Measurements from ENCODE around the gene SIAH1. TPM values are rescaled to one million over a fixed set of nuclear protein-coding genes. Genes with fewer than 3 reads are reported as not detected.

Gene SIAH1
- total RNA-seq, 1 experiment from 2014 or later, result 33.2 TPM

DNA sequence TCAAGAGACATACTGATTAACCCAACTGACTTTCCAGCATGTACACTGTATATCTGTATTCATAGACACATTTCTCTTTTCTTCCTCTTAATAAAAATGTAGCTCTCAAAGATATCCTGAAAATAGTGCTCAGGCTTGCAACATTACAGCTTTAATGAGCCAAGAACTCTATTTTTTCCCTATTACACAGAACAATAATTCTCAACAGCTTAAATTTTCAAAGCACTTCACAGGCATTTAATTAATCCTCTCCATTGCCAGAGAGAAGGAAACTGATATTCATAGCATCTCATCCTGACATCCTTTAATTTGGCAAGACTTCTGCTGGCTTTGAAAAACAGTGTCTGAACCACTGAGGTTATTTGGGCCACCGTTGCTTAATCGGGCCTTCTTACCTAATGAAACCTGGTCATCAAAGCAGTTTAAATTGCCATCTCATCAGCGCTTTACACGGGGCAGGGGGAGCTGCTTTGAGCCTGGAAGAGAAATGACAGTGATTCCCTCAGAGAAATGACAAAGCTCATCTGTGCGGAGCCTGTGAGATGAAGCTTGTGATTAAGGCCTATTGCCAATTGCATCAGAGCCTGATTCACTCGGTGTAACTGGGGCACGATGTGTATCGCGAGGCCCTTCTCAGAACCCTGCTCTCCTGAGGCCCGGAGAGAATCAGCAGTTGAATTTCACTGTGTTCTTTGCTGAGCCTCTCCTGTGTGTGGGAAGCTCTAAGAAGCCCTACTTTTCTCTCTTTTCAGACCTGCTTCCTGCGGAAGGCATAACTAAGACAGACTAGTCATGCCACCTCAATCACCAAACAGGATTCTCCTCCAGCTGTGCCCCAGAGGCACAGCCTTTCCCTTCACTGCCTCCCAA lies 8.5 kb upstream of the SIAH1 start:
- H2AFZ ChIP-seq (ENCODE audit: low read length), result no peak overlapping the region
- no peak for DNase-seq

More for the DNA sequence above, 8.5 kb upstream of the SIAH1 start:
- Mint-ChIP-seq H3K27ac (no peak overlapping the region), H3K4me3 (no peak overlapping the region), H3K4me1 (peaks cover 0 to 4% of the 10 kb centered on the region in 2 experiments; a peak in 2 of 4 replicates), H3K27me3 (ENCODE audit: low read depth) (no peaks in the 10 kb centered on the region), H3K36me3 (ENCODE audit: insufficient read depth in 1 of 3, low read depth in 3 of 3) (no peaks in the 10 kb centered on the region), H3K9me3 (no peaks in the 10 kb centered on the region)
- no peak overlapping the region for H2AK5ac ChIP-seq (ENCODE audit: insufficient read length, low read length)
- H3K79me1 ChIP-seq (ENCODE audit: insufficient read depth, low read depth, low read length, poor library complexity, severe bottlenecking), result no peaks in the 10 kb centered on the region
- no peak overlapping the region for H4K5ac ChIP-seq (ENCODE audit: insufficient read length, low read depth, low read length)
- no peak overlapping the region for H3K23ac ChIP-seq (ENCODE audit: insufficient read length, low read depth, low read length)
- no peak overlapping the region for H3T11ph ChIP-seq (ENCODE audit: low read length)
- H2BK5ac ChIP-seq (ENCODE audit: insufficient read length, low read length), result no peak overlapping the region
- no peak overlapping the region for H3K56ac ChIP-seq (ENCODE audit: insufficient read length, low read depth, low read length)
- no peaks in the 10 kb centered on the region for H4K20me1 ChIP-seq (ENCODE audit: control insufficient read depth, insufficient read depth, insufficient read length)
- no peaks in the 10 kb centered on the region for H3K79me2 ChIP-seq (ENCODE audit: insufficient read depth, low read length)
- no peak overlapping the region for H3K18ac ChIP-seq (ENCODE audit: insufficient read length, low read depth, low read length)
- H3K27ac ChIP-seq (ENCODE audit: insufficient read length, low read depth, low read length), result no peak overlapping the region
- H2BK20ac ChIP-seq (ENCODE audit: low read depth, low read length, poor library complexity, severe bottlenecking), result no peak overlapping the region
- H4K91ac ChIP-seq (ENCODE audit: insufficient read length, low read depth, low read length), result no peak overlapping the region
- H3K9me3 ChIP-seq (ENCODE audit: control insufficient read depth, low read depth, low read length), result no peaks in the 10 kb centered on the region
- H3K9ac ChIP-seq (ENCODE audit: extremely low read depth, insufficient read length, low read length), result no peak overlapping the region
- no peaks in the 10 kb centered on the region for H3K4me1 ChIP-seq (ENCODE audit: insufficient read depth, low read length)
- TF ChIP-seq, protein P1, sequence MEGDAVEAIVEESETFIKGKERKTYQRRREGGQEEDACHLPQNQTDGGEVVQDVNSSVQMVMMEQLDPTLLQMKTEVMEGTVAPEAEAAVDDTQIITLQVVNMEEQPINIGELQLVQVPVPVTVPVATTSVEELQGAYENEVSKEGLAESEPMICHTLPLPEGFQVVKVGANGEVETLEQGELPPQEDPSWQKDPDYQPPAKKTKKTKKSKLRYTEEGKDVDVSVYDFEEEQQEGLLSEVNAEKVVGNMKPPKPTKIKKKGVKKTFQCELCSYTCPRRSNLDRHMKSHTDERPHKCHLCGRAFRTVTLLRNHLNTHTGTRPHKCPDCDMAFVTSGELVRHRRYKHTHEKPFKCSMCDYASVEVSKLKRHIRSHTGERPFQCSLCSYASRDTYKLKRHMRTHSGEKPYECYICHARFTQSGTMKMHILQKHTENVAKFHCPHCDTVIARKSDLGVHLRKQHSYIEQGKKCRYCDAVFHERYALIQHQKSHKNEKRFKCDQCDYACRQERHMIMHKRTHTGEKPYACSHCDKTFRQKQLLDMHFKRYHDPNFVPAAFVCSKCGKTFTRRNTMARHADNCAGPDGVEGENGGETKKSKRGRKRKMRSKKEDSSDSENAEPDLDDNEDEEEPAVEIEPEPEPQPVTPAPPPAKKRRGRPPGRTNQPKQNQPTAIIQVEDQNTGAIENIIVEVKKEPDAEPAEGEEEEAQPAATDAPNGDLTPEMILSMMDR (conservative IDR thresholded peaks at IDR 0.05), result no peak
- H2BK15ac ChIP-seq (ENCODE audit: low read depth, low read length), result no peak overlapping the region
- no peak overlapping the region for H3K4ac ChIP-seq (ENCODE audit: low read depth, low read length)
- no peaks in the 10 kb centered on the region for H3K27me3 ChIP-seq (ENCODE audit: insufficient read depth, low read length)
- H2BK12ac ChIP-seq (ENCODE audit: insufficient read length, low read depth, low read length), result no peak overlapping the region
- no peak overlapping the region for H3K4me2 ChIP-seq (ENCODE audit: insufficient read depth, insufficient read length, low read length)
- no CpG with 5 or more reads among the region's 11 CpGs for WGBS (ENCODE audit: extremely low coverage, insufficient read length, low lambda C conversion rate)
- H3K14ac ChIP-seq (ENCODE audit: insufficient read depth, low read length), result no peak overlapping the region
- H3K23me2 ChIP-seq (ENCODE audit: insufficient read length, low read depth, low read length, poor library complexity, severe bottlenecking), result no peaks in the 10 kb centered on the region
- no peak overlapping the region for H2BK120ac ChIP-seq (ENCODE audit: low read depth, low read length, poor library complexity, severe bottlenecking)
- H4K8ac ChIP-seq (replicated peaks; ENCODE audit: insufficient read length, low read depth, low read length), result no peak overlapping the region
